Measurements from ENCODE around the gene ZCCHC8. TPM values are rescaled to one million over a fixed set of nuclear protein-coding genes. Genes with fewer than 3 reads are reported as not detected.
"Not testable (repeated sequence)": the region's sequence is repeated elsewhere in the genome, so short reads cannot be mapped to it uniquely, and the experiment has no call there.

The ZCCHC8 gene
- total RNA-seq, 1 donor from 2014 or later: 10.1 TPM

DNA sequence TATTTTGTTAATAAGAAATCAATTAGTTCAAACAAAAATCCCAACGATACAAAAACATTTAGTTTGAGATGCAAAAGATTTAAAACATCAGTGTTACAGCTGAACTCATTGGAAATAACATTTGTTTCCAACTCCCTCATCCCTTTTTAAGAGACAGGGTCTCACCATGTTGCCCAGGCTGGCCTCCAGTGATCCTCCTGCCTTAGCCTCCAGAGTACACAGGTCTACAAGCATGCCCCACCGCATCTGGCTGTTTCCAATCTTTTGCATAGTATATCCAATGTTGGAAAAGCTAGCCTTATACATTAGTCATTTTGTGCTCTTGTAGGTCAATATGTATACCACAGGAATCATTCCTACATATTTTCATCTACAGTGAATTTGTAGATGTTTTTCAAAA, 14.5 kb upstream of the ZCCHC8 start:
- no peak for DNase-seq (ENCODE audit: low spot score)
- intact Hi-C loops (cut with DNase I): no loop called here

DNA sequence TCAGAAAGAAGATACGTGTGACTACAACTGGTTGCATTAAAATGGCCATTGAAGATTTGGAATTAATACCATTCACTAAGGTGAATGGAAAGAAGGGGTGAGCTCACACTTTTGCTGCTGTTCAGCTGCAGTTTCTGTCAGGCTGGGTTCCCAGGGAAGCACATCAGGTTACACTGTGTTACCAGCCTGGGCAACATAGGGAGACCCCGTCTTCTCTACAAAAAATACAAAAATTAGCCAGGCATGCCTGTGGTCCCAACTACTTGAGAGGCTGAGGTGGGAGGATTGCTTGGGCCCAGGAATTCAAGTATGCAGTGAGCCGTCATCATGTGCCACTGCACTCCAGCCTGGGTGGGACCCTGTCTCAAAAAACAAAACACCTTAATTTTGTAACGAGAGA, 12.9 kb upstream of the ZCCHC8 start:
- no peak for DNase-seq (ENCODE audit: low spot score)

DNA sequence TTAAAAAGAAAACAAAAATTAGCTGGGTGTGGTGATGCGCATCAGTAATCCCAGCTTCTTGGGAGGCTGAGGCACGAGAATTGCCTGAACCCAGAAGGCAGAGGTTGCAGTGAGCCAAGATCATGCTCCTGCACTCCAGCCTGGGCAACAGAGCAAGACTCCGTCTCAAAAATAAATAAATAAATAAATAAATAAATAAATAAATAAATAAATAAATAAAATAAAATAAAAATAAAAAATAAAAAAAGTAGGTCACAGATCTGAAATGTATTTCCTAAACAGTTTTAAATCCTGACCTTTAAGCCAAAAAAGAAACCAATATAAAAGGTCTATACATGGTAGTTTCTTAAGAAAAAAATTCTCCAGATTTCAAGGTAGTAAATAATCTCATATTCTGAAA, 12.3 kb upstream of the ZCCHC8 start:
- DNase-seq (ENCODE audit: low spot score); intact Hi-C loops (cut with DNase I): not testable (repeated sequence)

More for the DNA sequence above, 12.9 kb upstream of the ZCCHC8 start:
- intact Hi-C loops (cut with DNase I): no loop called here

DNA sequence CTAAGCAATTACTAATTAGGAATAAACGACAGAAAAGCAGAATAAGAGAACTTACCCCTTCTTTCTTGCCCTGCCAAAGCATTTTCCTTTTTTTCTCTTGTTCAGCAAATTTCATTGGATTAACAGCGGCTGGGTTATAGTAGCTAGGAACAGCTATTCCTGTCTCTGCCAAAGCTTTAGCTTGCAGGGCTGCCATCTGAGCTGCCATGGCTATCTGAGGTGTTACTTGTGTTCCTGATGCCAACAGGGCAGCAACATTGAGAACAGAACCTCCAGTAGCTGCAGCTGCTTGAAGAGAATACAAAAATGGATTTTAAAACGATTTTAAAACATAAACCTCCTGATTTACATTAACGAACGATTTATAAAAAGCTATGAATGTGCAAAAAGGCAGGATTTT, 7.4 kb upstream of the ZCCHC8 start:
- intact Hi-C loops (cut with DNase I): no loop called here

DNA sequence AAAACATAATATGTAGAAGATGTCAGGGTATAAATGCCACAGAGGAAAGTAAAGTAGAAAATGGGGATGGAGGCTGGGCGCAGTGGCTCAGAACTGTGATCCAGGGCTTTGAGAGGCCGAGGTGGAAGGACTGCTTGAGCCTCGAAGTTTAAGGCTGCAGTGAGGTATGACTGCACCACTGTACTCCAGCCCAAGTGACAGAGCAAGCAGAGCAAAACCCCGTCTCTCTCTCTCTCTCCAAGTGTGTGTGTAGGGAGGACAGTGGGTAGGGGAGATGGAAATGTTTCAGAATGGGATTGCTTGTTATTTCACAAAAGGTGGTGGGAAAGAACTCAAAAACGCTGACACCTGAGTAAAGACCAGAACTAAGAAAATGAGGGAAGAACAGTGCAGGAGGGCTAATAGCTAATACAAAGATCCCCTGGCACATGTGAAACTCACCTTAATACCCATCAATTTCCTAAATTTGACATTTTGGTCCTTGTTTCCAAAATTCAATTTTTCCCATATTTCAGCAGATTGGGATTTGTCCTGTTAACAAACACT, 5.7 kb upstream of the ZCCHC8 start:
- DNase-seq (ENCODE audit: low spot score): no peak
- intact Hi-C loops (cut with DNase I): no loop called here

More for the DNA sequence above, 7.4 kb upstream of the ZCCHC8 start:
- no peak for DNase-seq (ENCODE audit: low spot score)

DNA sequence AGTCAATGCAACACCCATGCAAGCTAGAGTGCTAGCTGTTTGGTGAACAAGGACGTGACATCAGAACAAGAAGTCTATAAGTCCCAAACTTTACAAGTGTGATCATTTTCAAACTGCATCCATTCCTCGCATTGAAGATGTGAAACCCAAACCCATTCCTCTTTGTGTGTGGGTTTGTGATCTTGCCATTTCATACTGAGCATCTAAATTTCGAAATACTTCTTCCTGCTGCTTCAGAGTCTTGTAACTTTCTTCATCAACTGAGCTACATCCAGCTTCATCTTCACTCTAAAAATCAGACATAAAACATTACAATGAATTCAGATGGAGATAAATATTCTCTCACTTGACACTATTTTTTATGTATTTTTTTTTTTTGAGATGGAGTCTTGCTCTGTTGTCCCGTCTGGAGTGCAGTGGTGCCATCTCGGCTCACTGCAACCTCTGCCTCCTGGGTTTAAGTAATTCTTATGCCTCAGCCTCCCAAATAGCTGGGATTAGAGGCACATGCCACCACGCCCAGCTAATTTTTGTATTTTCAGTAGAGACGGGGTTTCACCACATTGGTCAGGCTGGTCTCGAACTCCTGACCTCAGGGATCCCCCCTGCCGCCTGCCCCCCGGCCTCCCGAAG, 4.8 kb upstream of the ZCCHC8 start:
- no peak for DNase-seq (ENCODE audit: low spot score)
- intact Hi-C loops (cut with DNase I): no loop called here

DNA sequence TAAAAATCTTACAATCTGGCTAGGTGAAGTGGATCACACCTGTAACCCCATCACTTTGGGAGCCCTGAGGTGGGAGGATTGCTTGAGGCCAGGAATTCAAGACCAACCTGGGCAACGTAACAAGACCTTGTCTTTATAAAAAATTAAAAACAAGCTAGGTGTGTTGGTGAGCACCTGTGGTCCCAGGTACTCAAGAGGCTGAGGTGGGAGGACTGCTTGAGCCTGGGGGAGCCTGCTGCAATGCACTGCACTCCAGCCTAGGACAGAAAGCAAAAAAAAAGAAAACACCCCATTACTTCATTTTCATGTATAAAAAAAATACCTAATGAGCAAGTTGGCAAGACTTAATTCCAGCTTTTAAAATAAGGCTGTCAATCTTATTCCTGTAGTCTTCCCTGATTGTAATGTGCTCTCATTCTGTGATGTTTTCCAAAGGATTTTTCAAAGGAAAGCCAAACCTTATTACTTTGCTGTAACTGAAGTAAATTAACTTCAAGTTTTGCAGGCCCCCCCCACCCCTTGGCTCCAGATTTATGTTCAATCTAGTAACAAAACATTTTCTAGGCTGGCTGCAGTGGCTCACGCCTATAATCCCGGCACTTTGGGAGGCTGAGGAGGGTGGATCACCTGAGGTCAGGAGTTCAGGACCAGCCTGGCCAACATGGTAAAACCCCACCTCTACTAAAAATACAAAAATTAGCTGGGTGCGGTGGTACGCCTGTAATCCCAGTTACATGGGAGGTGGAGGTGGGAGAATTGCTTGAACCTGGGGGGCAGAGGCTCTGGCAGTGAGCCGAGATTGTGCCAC, 3.3 kb upstream of the ZCCHC8 start:
- no peak for DNase-seq (ENCODE audit: low spot score)
- intact Hi-C loops (cut with DNase I): no loop called here

DNA sequence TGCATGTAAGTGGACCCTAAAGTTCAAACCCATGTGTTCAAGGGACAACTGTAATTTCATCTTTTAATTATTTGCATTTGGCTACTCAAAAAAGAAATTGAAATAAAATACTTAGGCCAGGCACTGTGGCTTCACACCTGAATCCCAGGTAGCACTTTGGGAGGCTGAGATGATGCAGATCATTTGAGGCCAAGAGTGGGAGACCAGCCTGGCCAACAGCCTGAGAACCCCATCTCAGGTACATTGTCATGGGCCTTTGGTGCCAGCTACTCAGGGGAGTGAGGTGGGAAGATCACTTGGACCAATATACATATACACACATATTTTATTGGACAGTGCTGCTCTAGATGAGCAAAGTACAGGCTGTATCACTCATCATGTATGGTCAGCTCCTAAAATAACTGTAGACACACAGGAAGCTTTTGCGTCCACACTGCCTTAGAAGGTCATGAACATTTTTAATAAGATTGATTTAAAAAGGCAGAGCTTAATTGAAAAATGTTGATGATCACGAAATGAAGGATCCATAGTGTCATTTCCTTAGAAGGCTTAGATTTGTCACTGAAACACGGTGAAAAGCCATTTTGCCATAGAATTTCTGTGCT, 2.5 kb upstream of the ZCCHC8 start:
- DNase-seq (ENCODE audit: low spot score): no peak
- intact Hi-C loops (cut with DNase I): no loop called here

DNA sequence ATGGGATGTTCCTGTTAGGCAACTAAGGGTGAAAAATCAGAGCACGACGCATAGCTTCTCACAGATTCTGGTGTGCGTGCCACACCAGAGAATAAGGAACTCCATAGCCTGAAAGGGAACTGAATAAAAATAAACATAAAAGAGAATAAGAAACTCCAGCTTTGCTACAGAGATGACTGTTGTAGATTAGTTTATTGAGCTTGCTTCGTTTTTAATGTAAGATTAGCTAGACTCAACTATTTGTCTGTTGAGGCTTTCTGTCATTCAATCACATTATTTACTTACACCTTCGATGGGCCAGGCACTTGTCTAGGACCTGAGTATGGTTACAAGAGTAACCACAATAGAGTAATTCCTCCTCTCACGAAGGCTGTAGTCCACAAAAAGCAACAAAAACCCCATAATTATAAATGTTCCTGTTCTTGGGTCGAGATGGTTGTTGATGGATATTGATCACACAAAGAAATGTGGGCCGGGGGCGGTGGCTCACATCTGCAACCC, 807 bp upstream of the ZCCHC8 start:
- intact Hi-C loops (cut with DNase I): no loop called here
- no peak for DNase-seq (ENCODE audit: low spot score)

DNA sequence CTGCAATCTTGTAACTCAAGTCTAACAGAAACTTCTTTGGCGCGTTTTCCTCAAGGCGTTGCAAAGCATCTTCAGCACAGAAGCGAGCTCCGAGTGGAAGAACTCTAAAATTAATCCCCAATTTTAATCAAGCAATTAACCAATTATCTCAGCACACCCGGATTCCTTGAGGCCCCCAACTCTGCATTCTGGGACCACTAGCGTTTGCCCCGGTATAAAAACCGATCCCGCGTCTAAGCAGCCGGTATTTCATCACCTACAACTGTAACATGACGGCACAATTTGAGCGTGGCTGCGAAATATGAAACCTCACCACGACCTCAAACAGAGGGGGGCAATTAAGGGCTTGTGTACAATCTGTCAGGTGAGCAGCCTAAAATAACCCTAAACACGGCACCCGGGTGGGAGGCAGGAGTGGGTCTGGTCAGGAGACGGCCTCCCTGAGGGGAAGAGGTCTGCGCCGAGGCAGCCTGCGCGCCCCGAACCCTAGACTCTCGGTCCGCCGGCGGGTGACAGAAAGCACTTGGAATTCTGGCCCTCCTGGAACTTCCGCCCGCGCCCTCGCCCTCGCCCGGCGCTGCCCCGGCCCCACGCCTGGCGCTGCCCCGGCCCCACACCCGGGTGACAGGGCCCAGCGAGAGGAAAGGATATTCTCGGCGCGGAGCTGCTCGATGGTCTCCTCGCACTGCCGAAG, 594 bp downstream of the ZCCHC8 start:
- intact Hi-C loops (cut with DNase I): loop anchor here (1.0 kb wide), 1 partner anchor 27 kb away; the partner anchor contains the start of gene KNTC1

DNA sequence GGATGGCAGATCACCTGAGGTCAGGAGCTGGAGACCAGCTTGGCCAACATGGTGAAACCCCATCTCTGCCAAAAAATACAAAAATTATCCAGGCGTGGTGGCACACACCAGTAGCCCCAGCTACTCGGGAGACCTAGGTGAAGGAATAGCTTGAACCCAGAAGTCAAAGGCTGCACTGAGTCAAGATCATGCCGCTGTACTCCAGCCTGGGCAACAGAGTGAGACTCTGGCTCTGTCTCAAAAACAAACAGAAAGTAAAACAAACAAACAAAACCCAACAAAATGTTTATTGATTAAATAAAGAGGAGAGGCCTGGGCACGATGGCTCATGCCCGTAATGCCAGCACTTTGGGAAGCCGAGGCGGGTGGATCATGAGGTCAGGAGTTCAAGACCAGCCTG, 5.5 kb downstream of the ZCCHC8 start:
- intact Hi-C loops (cut with DNase I): no loop called here
- DNase-seq (ENCODE audit: low spot score): no peak

More for the DNA sequence above, 594 bp downstream of the ZCCHC8 start:
- peak; percentile 84 for DNase-seq (ENCODE audit: low spot score)

DNA sequence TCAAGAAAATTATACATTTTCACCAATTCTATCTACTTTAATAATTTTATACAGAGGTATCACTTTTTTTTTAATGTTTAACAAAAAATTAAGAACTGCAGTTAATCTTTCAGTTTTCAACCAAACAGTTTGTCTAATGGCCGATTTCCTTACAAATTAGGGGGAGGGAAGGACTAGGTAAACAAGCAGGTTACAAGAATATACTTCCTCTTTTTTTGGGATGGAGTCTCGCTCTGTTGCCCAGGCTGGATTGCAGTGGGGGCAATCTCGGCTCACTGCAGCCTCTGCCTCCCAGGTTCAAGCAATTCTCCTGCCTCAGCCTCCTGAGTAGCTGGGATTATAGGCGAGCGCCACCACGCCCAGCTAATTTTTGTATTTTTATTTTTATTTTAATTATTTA, 7.5 kb downstream of the ZCCHC8 start:
- intact Hi-C loops (cut with DNase I): not testable (repeated sequence)

DNA sequence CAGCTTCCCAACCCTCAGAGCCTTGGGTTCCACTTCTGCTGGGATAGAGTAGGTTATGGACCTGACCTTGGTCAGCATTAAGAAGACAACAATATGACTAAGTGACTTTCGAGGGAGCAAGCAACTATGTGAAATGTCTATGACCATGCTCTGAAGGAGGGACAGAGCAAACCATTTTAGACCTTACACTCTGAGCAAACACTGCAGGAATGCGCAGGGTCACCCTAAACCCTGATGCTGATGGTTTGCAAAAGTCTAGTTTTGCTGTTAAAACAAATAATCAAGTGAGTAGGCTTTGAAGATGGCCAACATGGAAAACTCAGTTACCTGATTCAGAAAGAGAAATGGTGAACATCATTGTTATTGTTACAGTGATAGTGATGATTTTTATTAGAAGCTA, 8.7 kb downstream of the ZCCHC8 start:
- DNase-seq (ENCODE audit: low spot score): no peak
- intact Hi-C loops (cut with DNase I): no loop called here

More for the DNA sequence above, 7.5 kb downstream of the ZCCHC8 start:
- DNase-seq (ENCODE audit: low spot score): not testable (repeated sequence)

DNA sequence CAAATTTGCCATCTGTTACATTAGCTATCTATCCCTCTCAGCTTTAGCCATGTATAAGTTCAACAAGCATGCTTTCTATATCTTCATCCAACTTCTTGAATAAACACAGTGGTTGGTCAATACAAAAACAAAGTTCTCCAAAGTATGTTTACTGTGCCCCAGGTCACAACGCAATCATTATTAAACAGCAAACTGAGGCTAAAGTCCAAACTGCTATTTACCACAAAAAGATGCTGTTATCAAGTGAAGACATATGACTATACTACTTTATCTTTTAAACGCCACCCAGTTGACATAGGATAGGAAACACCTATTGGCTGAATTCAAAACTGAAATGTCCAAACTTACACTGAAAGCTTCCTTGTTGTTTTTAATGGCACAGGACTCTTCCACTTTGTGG, 11.7 kb downstream of the ZCCHC8 start:
- intact Hi-C loops (cut with DNase I): no loop called here

DNA sequence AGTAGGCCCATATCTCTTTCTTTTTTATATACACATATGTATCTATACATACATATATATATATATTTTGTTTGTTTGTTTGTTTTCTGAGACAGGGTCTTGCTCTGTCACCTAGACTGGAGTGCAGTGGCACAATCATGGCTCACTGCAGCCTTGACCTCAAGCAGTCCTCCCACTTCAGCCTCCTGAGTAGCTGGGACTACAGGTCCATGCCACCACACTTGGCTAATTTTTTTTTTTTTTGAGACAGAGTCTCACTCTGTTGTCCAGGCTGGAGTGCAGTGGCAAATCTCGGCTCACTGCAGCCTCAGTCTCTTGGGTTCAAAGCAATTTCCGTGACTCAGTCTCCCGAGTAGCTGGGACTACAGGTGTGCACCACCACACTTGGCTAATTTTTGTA, 12.9 kb downstream of the ZCCHC8 start:
- intact Hi-C loops (cut with DNase I): not testable (repeated sequence)

More for the DNA sequence above, 11.7 kb downstream of the ZCCHC8 start:
- DNase-seq (ENCODE audit: low spot score): no peak

DNA sequence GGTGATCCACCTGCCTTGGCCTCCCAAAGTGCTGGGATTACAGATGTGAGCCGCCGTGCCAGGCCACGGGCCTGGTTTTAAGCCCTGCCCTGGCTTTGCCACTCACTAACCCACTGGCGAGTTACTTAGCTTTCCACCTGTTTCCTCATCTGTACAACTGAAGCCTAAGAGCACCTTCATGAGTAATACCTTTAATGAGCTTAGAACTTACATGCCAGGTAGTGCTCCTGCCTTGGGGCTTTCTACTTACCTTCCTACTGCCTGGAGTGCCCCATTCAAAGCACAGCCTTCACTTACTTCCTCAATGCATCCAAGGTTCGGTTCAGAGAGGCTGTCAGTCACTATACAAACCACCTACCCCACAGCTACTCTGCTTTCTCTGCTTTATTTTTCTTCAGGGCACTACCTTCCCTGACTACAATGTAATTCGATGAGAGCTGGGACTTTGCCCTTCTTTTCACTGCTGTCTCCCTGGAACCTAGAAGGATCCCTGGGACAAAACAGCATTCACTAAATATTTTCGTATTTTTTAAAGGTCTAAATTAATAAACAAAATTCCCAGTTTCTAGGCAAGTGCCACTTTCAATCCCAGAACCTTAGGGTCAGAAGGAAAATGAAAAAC, 13.8 kb downstream of the ZCCHC8 start:
- intact Hi-C loops (cut with DNase I): no loop called here
- no peak for DNase-seq (ENCODE audit: low spot score)

More for the DNA sequence above, 12.9 kb downstream of the ZCCHC8 start:
- not testable (repeated sequence) for DNase-seq (ENCODE audit: low spot score)

DNA sequence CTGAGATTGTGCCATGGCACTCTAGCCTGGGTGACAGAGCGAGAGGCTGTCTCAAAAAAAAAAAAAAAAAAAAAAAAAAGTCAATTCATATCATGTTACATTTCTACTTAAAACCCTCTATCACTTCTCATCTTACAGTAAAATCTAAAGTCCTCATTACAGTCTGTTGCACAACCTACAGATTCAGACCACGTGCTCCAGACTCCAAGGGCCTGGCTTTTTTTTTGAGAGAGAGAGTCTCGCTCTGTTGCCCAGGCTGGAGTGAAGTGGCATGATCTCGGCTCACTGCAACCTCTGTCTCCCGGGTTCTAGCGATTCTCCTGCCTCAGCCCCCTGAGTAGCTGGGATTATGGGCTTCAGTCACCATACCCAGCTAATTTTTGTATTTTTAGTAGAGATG, 14.4 kb downstream of the ZCCHC8 start:
- DNase-seq (ENCODE audit: low spot score); intact Hi-C loops (cut with DNase I): not testable (repeated sequence)

DNA sequence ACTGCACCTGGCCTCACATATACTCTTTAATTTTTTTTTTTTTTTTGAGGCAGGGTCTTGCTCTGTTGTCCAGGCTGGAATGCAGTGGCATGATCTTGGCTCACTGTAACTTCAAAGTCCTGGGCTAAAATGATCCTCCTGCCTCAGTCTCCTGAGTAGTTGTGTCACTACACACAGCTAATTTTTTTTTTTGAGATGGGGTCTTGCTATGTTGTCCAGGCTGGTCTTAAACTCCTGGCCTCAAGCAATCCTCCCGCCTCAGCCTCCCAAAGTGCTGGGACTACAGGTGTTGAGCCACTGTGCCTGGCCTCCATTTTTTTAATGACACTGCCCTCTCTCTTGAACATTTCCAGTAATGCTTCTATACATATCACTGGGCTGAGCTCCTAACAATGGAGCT, 16.3 kb downstream of the ZCCHC8 start:
- intact Hi-C loops (cut with DNase I): not testable (repeated sequence)

DNA sequence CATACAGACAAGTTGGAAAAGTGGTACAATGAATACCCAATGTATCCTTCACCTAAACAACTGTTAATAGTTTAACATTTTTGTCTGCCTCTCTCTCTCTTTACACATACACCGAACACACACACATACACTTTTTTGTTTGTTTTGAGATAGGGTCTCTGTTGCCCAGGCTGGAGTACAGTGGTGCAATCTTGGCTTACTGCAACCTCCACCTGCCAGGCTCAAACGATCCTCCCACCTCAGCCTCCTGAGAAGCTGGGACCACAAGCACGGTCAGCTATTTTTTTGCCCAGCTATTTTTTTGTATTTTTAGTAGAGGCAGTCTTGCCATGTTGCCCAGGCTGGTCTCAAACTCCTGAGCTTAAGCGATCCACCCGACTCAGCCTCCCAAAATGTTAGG, 16.8 kb downstream of the ZCCHC8 start:
- DNase-seq (ENCODE audit: low spot score): no peak
- intact Hi-C loops (cut with DNase I): no loop called here

More for the DNA sequence above, 16.3 kb downstream of the ZCCHC8 start:
- DNase-seq (ENCODE audit: low spot score): not testable (repeated sequence)
